ENCODE results near the gene SNX4. TPM values are rescaled to one million over a fixed set of nuclear protein-coding genes. Genes with fewer than 3 reads are reported as not detected.

The SNX4 gene
- total RNA-seq, 1 experiment from 2014 or later, result 23.2 TPM

DNA sequence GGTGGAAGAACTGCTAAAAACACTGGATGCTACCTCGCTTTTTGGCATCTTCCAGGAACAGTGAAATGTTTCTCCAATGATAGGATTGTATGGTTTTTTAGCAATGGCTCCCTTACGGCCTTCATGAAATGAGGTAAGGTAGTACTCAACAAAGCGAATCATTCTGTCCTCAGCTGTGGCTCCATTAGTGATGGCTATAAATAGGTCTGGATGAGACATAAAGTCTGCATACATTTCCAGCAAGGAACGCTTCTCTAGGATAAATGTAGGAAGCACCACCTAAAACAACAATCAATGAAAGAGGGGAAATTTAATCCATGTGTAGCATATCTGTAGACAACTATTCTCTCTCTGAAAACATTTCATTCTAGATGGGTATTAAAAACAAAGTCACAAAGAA lies 32.4 kb upstream of the SNX4 start (continued):
- no peak for TF ChIP-seq ELF4 (CRISPR knock-in tag; IDR thresholded peaks at IDR 0.05; ENCODE audit: low read depth)
- no peak for TF ChIP-seq TEAD4 (CRISPR knock-in tag; IDR thresholded peaks at IDR 0.05)
- TF ChIP-seq, protein P1, sequence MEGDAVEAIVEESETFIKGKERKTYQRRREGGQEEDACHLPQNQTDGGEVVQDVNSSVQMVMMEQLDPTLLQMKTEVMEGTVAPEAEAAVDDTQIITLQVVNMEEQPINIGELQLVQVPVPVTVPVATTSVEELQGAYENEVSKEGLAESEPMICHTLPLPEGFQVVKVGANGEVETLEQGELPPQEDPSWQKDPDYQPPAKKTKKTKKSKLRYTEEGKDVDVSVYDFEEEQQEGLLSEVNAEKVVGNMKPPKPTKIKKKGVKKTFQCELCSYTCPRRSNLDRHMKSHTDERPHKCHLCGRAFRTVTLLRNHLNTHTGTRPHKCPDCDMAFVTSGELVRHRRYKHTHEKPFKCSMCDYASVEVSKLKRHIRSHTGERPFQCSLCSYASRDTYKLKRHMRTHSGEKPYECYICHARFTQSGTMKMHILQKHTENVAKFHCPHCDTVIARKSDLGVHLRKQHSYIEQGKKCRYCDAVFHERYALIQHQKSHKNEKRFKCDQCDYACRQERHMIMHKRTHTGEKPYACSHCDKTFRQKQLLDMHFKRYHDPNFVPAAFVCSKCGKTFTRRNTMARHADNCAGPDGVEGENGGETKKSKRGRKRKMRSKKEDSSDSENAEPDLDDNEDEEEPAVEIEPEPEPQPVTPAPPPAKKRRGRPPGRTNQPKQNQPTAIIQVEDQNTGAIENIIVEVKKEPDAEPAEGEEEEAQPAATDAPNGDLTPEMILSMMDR (IDR thresholded peaks at IDR 0.05), result no peak
- TF ChIP-seq KAT7 (CRISPR knock-in tag; IDR thresholded peaks at IDR 0.05; ENCODE audit: borderline replicate concordance), result no peak
- TF ChIP-seq ZNF138 (CRISPR knock-in tag; conservative IDR thresholded peaks at IDR 0.05), result no peak
- TF ChIP-seq TP53 (CRISPR knock-in tag; IDR thresholded peaks at IDR 0.05), result no peak
- TF ChIP-seq, protein P2, sequence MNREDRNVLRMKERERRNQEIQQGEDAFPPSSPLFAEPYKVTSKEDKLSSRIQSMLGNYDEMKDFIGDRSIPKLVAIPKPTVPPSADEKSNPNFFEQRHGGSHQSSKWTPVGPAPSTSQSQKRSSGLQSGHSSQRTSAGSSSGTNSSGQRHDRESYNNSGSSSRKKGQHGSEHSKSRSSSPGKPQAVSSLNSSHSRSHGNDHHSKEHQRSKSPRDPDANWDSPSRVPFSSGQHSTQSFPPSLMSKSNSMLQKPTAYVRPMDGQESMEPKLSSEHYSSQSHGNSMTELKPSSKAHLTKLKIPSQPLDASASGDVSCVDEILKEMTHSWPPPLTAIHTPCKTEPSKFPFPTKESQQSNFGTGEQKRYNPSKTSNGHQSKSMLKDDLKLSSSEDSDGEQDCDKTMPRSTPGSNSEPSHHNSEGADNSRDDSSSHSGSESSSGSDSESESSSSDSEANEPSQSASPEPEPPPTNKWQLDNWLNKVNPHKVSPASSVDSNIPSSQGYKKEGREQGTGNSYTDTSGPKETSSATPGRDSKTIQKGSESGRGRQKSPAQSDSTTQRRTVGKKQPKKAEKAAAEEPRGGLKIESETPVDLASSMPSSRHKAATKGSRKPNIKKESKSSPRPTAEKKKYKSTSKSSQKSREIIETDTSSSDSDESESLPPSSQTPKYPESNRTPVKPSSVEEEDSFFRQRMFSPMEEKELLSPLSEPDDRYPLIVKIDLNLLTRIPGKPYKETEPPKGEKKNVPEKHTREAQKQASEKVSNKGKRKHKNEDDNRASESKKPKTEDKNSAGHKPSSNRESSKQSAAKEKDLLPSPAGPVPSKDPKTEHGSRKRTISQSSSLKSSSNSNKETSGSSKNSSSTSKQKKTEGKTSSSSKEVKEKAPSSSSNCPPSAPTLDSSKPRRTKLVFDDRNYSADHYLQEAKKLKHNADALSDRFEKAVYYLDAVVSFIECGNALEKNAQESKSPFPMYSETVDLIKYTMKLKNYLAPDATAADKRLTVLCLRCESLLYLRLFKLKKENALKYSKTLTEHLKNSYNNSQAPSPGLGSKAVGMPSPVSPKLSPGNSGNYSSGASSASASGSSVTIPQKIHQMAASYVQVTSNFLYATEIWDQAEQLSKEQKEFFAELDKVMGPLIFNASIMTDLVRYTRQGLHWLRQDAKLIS (CRISPR knock-in tag; IDR thresholded peaks at IDR 0.05; ENCODE audit: borderline replicate concordance), result no peak
- TF ChIP-seq SMAD3 (CRISPR knock-in tag; IDR thresholded peaks at IDR 0.05; ENCODE audit: borderline replicate concordance), result no peak
- TF ChIP-seq, protein P3, sequence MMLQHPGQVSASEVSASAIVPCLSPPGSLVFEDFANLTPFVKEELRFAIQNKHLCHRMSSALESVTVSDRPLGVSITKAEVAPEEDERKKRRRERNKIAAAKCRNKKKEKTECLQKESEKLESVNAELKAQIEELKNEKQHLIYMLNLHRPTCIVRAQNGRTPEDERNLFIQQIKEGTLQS (CRISPR knock-in tag; conservative IDR thresholded peaks at IDR 0.05), result no peak
- TF ChIP-seq TCF7 (CRISPR knock-in tag; IDR thresholded peaks at IDR 0.05; ENCODE audit: low read depth), result no peak
- no peak for TF ChIP-seq FOXP1 (CRISPR knock-in tag; IDR thresholded peaks at IDR 0.05; ENCODE audit: borderline replicate concordance)

DNA sequence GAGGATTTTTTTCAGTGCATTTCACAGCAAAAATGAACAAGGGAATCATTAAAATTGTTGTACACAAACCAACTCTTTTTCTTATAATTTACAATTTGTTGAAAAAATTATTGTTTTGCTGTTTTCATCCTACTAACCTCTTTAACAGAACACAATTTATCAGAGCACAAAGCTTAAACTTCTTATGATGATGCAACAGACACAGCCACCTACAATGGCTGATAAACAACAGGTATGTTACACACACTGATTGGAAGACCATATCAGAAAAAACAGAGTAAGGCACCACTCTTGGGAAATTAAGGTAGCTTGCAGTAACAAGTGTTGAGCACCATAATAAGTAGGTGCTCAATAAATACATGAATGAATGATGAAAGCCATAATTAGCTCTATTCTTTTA lies 8.9 kb upstream of the SNX4 start:
- Mint-ChIP-seq H3K9me3 (no peaks in the 10 kb centered on the region), H3K4me1 (no peaks in the 10 kb centered on the region), H3K4me3 (no peak overlapping the region), H3K36me3 (peaks cover 19% of the 10 kb centered on the region), H3K27me3 (ENCODE audit: low read depth) (no peaks in the 10 kb centered on the region), H3K27ac (no peak overlapping the region)
- TF ChIP-seq NFYB (CRISPR knock-in tag; conservative IDR thresholded peaks at IDR 0.05; ENCODE audit: low read depth) (no peak), ZNF671 (CRISPR knock-in tag; IDR thresholded peaks at IDR 0.05) (no peak), TP53 (CRISPR knock-in tag; IDR thresholded peaks at IDR 0.05) (no peak), ZNF219 (CRISPR knock-in tag; IDR thresholded peaks at IDR 0.05; ENCODE audit: borderline replicate concordance) (no peak), RELA (CRISPR knock-in tag; IDR thresholded peaks at IDR 0.05; ENCODE audit: borderline replicate concordance) (no peak)
- TF ChIP-seq, protein P4, sequence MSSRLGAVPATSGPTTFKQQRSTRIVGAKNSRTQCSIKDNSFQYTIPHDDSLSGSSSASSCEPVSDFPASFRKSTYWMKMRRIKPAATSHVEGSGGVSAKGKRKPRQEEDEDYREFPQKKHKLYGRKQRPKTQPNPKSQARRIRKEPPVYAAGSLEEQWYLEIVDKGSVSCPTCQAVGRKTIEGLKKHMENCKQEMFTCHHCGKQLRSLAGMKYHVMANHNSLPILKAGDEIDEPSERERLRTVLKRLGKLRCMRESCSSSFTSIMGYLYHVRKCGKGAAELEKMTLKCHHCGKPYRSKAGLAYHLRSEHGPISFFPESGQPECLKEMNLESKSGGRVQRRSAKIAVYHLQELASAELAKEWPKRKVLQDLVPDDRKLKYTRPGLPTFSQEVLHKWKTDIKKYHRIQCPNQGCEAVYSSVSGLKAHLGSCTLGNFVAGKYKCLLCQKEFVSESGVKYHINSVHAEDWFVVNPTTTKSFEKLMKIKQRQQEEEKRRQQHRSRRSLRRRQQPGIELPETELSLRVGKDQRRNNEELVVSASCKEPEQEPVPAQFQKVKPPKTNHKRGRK (CRISPR knock-in tag; IDR thresholded peaks at IDR 0.05; ENCODE audit: borderline replicate concordance), result no peak
- TF ChIP-seq, protein P5, sequence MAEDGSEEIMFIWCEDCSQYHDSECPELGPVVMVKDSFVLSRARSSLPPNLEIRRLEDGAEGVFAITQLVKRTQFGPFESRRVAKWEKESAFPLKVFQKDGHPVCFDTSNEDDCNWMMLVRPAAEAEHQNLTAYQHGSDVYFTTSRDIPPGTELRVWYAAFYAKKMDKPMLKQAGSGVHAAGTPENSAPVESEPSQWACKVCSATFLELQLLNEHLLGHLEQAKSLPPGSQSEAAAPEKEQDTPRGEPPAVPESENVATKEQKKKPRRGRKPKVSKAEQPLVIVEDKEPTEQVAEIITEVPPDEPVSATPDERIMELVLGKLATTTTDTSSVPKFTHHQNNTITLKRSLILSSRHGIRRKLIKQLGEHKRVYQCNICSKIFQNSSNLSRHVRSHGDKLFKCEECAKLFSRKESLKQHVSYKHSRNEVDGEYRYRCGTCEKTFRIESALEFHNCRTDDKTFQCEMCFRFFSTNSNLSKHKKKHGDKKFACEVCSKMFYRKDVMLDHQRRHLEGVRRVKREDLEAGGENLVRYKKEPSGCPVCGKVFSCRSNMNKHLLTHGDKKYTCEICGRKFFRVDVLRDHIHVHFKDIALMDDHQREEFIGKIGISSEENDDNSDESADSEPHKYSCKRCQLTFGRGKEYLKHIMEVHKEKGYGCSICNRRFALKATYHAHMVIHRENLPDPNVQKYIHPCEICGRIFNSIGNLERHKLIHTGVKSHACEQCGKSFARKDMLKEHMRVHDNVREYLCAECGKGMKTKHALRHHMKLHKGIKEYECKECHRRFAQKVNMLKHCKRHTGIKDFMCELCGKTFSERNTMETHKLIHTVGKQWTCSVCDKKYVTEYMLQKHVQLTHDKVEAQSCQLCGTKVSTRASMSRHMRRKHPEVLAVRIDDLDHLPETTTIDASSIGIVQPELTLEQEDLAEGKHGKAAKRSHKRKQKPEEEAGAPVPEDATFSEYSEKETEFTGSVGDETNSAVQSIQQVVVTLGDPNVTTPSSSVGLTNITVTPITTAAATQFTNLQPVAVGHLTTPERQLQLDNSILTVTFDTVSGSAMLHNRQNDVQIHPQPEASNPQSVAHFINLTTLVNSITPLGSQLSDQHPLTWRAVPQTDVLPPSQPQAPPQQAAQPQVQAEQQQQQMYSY (CRISPR knock-in tag; IDR thresholded peaks at IDR 0.05), result no peak
- TF ChIP-seq, protein P6, sequence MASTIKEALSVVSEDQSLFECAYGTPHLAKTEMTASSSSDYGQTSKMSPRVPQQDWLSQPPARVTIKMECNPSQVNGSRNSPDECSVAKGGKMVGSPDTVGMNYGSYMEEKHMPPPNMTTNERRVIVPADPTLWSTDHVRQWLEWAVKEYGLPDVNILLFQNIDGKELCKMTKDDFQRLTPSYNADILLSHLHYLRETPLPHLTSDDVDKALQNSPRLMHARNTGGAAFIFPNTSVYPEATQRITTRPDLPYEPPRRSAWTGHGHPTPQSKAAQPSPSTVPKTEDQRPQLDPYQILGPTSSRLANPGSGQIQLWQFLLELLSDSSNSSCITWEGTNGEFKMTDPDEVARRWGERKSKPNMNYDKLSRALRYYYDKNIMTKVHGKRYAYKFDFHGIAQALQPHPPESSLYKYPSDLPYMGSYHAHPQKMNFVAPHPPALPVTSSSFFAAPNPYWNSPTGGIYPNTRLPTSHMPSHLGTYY (CRISPR knock-in tag; IDR thresholded peaks at IDR 0.05), result no peak
- POLR2A ChIA-PET, result no interaction called here
- DNase-seq (ENCODE audit: low spot score) (no peak), ATAC-seq (no peak)
- CTCF ChIA-PET, result no interaction called here

All from WTC11 (cell line).